Caco-2 (cell line): Measurements from ENCODE around the gene HABP2. TPM values are rescaled to one million over a fixed set of nuclear protein-coding genes. Genes with fewer than 3 reads are reported as not detected.
A peak's percentile ranks its signal among the peaks of the same experiment; 100 is the strongest.

ENCODE experiments used
- BruUV-seq: library from RNA; stranded (reverse); fragments of 400-500 nt; replicated peaks from 2 replicates; lab custom pipeline; 2021; lab: Mats Ljungman, UMichigan
- CTCF ChIA-PET: fragments of 300-600 bp; sonication (Branson Sonifier 250); formaldehyde crosslinking; loops from one replicate; lab custom pipeline; 2022; ENCODE audit warnings: antibody characterized with exemption; lab: Charles Lee
- POLR2A ChIA-PET: fragments of 300-600 bp; sonication (Branson Sonifier 250); formaldehyde crosslinking; loops from one replicate; lab custom pipeline; 2022; ENCODE audit warnings: antibody characterized with exemption; lab: Charles Lee
- DNase-seq, 2 experiments: peaks; one replicate each; pipeline versions ENCODE4 v3.0.0 to v3.0.0-alpha.2; 2020 to 2022
- H3K27me3 ChIP-seq: replicated peaks from 2 replicates; pipeline ENCODE4 v1.6.0; 2011; ENCODE audit warnings: low read length; ENCODE audit not compliant: control insufficient read depth, insufficient read depth
- H3K36me3 ChIP-seq: 2 replicates; pipeline ENCODE4 v1.5.1; 2011; ENCODE audit warnings: low read length; ENCODE audit not compliant: control insufficient read depth, insufficient read depth
- H3K4me1 ChIP-seq: fragments of 250-450 bp; sonication (Bioruptor Pico); 2 replicates; pipeline ENCODE4 v1.5.1; 2020; ENCODE audit warnings: mild to moderate bottlenecking
- H3K4me3 ChIP-seq: 2 replicates; pipeline ENCODE4 v1.5.1; 2011; ENCODE audit warnings: low read depth, mild to moderate bottlenecking, control low read depth, low read length
- H3K9me3 ChIP-seq: fragments of 250-450 bp; sonication (Bioruptor Pico); 2 replicates; pipeline ENCODE4 v1.5.1; 2020; ENCODE audit warnings: mild to moderate bottlenecking, moderate library complexity
- H3K27ac Mint-ChIP-seq: one replicate; pipeline ENCODE4 v1.8.0; 2022; ENCODE audit warnings: mixed read lengths; ENCODE audit not compliant: unreplicated experiment
- H3K27me3 Mint-ChIP-seq: one replicate; pipeline ENCODE4 v1.8.0; 2022; ENCODE audit warnings: mixed read lengths; ENCODE audit not compliant: insufficient read depth, unreplicated experiment
- H3K36me3 Mint-ChIP-seq: one replicate; pipeline ENCODE4 v1.8.0; 2022; ENCODE audit warnings: mild to moderate bottlenecking, mixed read lengths; ENCODE audit not compliant: insufficient read depth, unreplicated experiment
- H3K4me1 Mint-ChIP-seq: one replicate; pipeline ENCODE4 v1.8.0; 2022; ENCODE audit warnings: low read depth, mixed read lengths; ENCODE audit not compliant: unreplicated experiment
- H3K4me3 Mint-ChIP-seq: one replicate; pipeline ENCODE4 v1.8.0; 2022; ENCODE audit warnings: mild to moderate bottlenecking, moderate library complexity, mixed read lengths; ENCODE audit not compliant: unreplicated experiment
- H3K9me3 Mint-ChIP-seq: one replicate; pipeline ENCODE4 v1.8.0; 2022; ENCODE audit warnings: mixed read lengths; ENCODE audit not compliant: unreplicated experiment
- intact Hi-C: fragments of 100-400 bp; cut with micrococcal nuclease; formaldehyde crosslinking; loops from one replicate; pipeline ENCODE4 v1.10.0; 2022; ENCODE audit not compliant: unreplicated experiment
- total RNA-seq: library from RNA; stranded (reverse); gene quantifications from 2 replicates; pipeline ENCODE4 v1.2.3, GENCODE V29; 2022
- TF ChIP-seq, protein P1 (sequence below), 2 experiments: fragments of 200-600 bp in 1 of 2; IDR thresholded peaks; 1 replicate in 1 of 2; 2 replicates in 1 of 2; pipeline versions ENCODE4 v1.5.1 to v1.8.0; 2011 to 2022; ENCODE audit warnings: antibody characterized with exemption in 1 of 2, control low read depth in 1 of 2, inconsistent platforms in 1 of 2, low read depth in 1 of 2, low read length in 1 of 2, mild to moderate bottlenecking in 1 of 2, moderate library complexity in 1 of 2; ENCODE audit not compliant: insufficient read depth in 1 of 2, severe bottlenecking in 1 of 2, unreplicated experiment in 1 of 2

The HABP2 gene
- total RNA-seq, 1 experiment from 2014 or later, result 21.0 TPM

DNA sequence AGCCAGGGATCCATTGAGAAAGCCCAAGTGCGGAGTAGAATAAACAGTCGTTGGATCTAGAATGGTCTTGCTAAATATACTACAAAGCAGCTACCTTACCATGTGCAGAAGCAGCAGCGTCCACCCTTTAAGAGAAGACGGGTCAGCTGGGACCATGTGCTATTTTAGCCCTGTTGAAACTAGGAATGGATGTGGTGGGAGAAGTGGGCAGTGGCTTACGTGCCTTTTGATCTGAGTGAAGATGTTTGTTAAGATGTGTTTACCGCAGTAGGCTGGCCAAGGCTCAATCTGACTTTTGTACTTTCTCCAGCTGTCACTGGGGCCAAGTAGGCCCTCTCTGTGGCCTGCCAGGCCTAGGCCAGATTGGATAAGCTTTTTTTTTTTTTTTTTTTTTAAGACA lies 9.2 kb downstream of the HABP2 start:
- TF ChIP-seq, protein P1, sequence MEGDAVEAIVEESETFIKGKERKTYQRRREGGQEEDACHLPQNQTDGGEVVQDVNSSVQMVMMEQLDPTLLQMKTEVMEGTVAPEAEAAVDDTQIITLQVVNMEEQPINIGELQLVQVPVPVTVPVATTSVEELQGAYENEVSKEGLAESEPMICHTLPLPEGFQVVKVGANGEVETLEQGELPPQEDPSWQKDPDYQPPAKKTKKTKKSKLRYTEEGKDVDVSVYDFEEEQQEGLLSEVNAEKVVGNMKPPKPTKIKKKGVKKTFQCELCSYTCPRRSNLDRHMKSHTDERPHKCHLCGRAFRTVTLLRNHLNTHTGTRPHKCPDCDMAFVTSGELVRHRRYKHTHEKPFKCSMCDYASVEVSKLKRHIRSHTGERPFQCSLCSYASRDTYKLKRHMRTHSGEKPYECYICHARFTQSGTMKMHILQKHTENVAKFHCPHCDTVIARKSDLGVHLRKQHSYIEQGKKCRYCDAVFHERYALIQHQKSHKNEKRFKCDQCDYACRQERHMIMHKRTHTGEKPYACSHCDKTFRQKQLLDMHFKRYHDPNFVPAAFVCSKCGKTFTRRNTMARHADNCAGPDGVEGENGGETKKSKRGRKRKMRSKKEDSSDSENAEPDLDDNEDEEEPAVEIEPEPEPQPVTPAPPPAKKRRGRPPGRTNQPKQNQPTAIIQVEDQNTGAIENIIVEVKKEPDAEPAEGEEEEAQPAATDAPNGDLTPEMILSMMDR (IDR thresholded peaks at IDR 0.05; ENCODE audit: insufficient read depth in 1 of 2, low read depth in 1 of 2, low read length in 1 of 2, severe bottlenecking in 1 of 2, unreplicated experiment in 1 of 2), result no peak
- H3K9me3 ChIP-seq, result no peaks in the 10 kb centered on the region
- no peak for DNase-seq
- no peak overlapping the region for H3K4me3 ChIP-seq
- Mint-ChIP-seq H3K4me3 (no peak overlapping the region), H3K27ac (peak overlapping the region; percentile 85), H3K4me1 (peaks cover 46% of the 10 kb centered on the region), H3K9me3 (no peaks in the 10 kb centered on the region), H3K27me3 (no peaks in the 10 kb centered on the region), H3K36me3 (peaks cover 13% of the 10 kb centered on the region)
- peaks cover 52% of the 10 kb centered on the region for H3K4me1 ChIP-seq
- intact Hi-C loops, result loop anchor here (5.0 kb wide), 1 partner anchor 130 kb away; no protein-coding TSS in a partner anchor
- ChIA-PET CTCF (interaction anchor here (0.6 to 2.5 kb wide), 6 partner anchors 9 to 174 kb away, joined by 3 to 6 read pairs (median 5); partner anchors contain the start of gene HABP2), POLR2A (no interaction called here)
- no TSS peak for BruUV-seq
- H3K27me3 ChIP-seq, result no peaks in the 10 kb centered on the region
- no peaks in the 10 kb centered on the region; the same call in 1 of the 2 replicates for H3K36me3 ChIP-seq

DNA sequence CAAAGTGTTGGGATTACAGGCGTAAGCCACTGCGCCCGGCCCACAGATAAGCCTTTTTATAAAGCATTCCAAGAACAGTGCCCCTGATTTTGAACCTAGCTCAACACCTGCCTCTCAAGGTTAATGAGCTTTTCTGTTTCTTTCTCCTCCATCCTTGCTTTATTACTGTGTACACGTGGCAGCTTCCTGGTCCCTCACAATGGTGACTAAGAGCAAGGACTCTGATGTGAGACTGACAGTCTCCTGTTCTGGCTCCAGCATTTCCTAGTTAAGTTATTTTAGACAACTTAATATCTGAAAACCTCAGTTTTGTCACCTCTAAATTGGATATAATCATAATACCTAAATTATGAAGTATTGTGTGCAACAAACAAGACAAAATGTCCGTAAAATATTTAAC lies 9.9 kb downstream of the HABP2 start:
- Mint-ChIP-seq H3K4me3 (peak overlapping the region; percentile 80), H3K9me3 (no peaks in the 10 kb centered on the region), H3K36me3 (peaks cover 13% of the 10 kb centered on the region), H3K27me3 (no peaks in the 10 kb centered on the region), H3K4me1 (peaks cover 46% of the 10 kb centered on the region), H3K27ac (peak overlapping the region; percentile 85)
- Histone ChIP-seq H3K4me3 (no peak overlapping the region), H3K27me3 (no peaks in the 10 kb centered on the region), H3K36me3 (no peaks in the 10 kb centered on the region; the same call in 1 of the 2 replicates), H3K4me1 (peaks cover 48% of the 10 kb centered on the region), H3K9me3 (no peaks in the 10 kb centered on the region)
- POLR2A ChIA-PET, result no interaction called here
- TF ChIP-seq, protein P1 (IDR thresholded peaks at IDR 0.05; ENCODE audit: insufficient read depth in 1 of 2, low read depth in 1 of 2, low read length in 1 of 2, severe bottlenecking in 1 of 2, unreplicated experiment in 1 of 2), result no peak
- CTCF ChIA-PET, result interaction anchor here (0.6 to 2.5 kb wide), 12 partner anchors 7 to 347 kb away, joined by 3 to 11 read pairs (median 5); partner anchors contain the start of gene HABP2
- intact Hi-C loops, result loop anchor here (1.0 to 5.0 kb wide), 5 partner anchors 21 to 346 kb away; no protein-coding TSS in a partner anchor
- no TSS peak for BruUV-seq
- no peak for DNase-seq

DNA sequence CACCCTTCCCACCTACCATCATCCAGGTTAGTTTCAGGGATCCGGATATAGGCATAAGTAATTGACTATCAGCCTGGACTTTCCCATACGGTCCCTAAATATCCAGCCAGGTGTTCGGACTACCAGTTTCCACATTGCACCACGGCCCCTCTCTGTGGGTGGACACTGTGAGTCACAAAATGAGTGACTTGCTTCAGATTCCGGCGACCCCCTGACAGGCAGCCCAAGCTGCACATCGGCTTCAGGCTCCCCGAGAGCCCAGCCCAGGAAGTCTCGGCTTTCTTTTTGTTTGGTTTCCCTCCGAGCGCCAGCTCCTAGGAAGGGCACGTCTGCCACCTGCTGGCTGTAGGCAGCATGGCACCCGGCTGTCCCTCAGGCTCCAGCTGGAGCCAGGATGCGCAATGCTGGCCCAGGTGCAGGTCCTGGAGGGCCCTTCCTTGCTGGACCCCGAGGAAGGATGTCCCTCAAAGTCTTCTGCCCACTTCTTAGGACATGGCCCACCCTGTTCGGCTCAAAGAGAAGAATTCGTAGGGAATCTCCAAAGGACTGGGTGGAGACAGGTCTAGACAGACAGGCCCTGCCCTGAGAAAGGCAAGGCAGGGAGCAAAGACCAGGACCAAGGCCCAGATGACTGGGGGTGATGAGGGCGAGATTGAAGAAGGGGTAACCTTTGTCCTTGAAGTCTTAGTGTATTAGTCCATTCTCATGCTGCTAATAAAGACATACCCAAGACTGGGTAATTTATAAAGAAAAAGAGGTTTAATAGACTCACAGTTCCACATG lies 10.6 kb downstream of the HABP2 start:
- TF ChIP-seq, protein P1 (IDR thresholded peaks at IDR 0.05; ENCODE audit: insufficient read depth in 1 of 2, low read depth in 1 of 2, low read length in 1 of 2, severe bottlenecking in 1 of 2, unreplicated experiment in 1 of 2), result peak; percentile 98
- POLR2A ChIA-PET, result interaction anchor here (0.6 kb wide), 2 partner anchors 92 to 258 kb away, joined by 3 read pairs; no protein-coding TSS in a partner anchor
- no peaks in the 10 kb centered on the region for H3K27me3 ChIP-seq

More for the DNA sequence above, 10.6 kb downstream of the HABP2 start:
- Mint-ChIP-seq H3K4me3 (peak overlapping the region; percentile 80), H3K36me3 (peaks cover 13% of the 10 kb centered on the region), H3K9me3 (no peaks in the 10 kb centered on the region), H3K4me1 (peaks cover 46% of the 10 kb centered on the region), H3K27ac (peak overlapping the region; percentile 85), H3K27me3 (no peaks in the 10 kb centered on the region)
- no peaks in the 10 kb centered on the region for H3K9me3 ChIP-seq
- intact Hi-C loops, result loop anchor here (1.0 to 5.0 kb wide), 5 partner anchors 22 to 347 kb away; no protein-coding TSS in a partner anchor
- BruUV-seq, result no TSS peak
- peak; percentile 72 to 87 for DNase-seq
- H3K36me3 ChIP-seq, result no peaks in the 10 kb centered on the region; the same call in 1 of the 2 replicates
- CTCF ChIA-PET, result interaction anchor here (0.6 to 2.5 kb wide), 12 partner anchors 8 to 517 kb away, joined by 3 to 11 read pairs (median 4); partner anchors contain the start of gene HABP2
- peaks cover 40% of the 10 kb centered on the region for H3K4me1 ChIP-seq
- peak overlapping the region; percentile 31 for H3K4me3 ChIP-seq
